ENCODE results near the gene HNMT. TPM values are rescaled to one million over a fixed set of nuclear protein-coding genes. Genes with fewer than 3 reads are reported as not detected.
"Not testable (repeated sequence)": the region's sequence is repeated elsewhere in the genome, so short reads cannot be mapped to it uniquely, and the experiment has no call there.

Gene HNMT
- total RNA-seq, result 10 to 100 TPM; 37.5 to 68.3 TPM
- long read RNA-seq, donor 1, transcript HNMT-202 (6 exons, 3,295 nt), result major isoform, 5 of 11 reads
- long read RNA-seq, donor 1, partial matches to known transcripts, result 1 of 11 reads
- long read RNA-seq, donor 1, other reads (novel, unspliced or antisense), result 4 of 11 reads
- long read RNA-seq, donor 2, transcript HNMT-202 (6 exons, 3,295 nt), result major isoform, 38 of 47 reads
- long read RNA-seq, donor 2, partial matches to known transcripts, result 0 of 47 reads
- long read RNA-seq, donor 2, other reads (novel, unspliced or antisense), result 8 of 47 reads

DNA sequence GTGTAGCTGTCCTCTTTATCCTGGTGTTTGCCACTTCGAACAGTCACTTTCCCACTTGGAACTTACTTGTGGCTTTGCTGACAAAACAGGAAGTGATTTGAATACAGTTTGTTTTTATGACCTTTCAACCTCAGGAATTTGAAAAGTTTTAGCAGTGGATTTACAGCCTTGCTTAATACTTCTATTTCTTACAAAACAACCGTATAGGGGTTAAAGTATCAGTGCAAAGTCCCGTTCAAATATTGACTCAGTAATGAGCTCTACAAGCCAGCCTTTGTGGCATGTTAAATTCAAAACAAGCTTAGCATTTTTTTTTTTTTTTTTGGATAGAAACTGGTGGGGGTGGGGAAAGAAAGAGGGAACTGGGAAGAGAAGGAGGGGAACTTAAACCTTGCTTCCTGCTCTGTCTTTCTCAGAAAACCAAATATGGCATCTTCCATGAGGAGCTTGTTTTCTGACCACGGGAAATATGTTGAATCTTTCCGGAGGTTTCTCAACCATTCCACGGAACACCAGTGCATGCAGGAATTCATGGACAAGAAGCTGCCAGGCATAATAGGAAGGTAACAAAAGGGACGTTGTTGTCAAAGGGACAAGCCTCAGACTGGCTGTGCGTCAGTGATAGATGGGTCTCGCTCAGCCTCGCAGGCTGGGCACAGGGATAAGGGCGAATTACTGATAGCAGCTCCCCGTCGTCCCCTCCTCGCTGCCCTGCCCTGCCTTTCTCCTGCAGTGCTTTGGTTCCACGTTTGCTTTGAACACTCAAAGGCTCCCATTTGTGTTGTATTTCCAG lies at the start of gene HNMT:
HNMT (plus strand) TSS at position 408 of the 793 bp plus-strand sequence; CDS start at position 427, 19 bp downstream.
- intact Hi-C loops (cut with DNase I), result no loop called here
- DNase-seq (ENCODE audit: low spot score), result no peak

- intact Hi-C loops (cut with DNase I), result no loop called here
Observed at GRCh38 chr2:137921105-137921880, 43.0 kb upstream of the HNMT start.

DNA sequence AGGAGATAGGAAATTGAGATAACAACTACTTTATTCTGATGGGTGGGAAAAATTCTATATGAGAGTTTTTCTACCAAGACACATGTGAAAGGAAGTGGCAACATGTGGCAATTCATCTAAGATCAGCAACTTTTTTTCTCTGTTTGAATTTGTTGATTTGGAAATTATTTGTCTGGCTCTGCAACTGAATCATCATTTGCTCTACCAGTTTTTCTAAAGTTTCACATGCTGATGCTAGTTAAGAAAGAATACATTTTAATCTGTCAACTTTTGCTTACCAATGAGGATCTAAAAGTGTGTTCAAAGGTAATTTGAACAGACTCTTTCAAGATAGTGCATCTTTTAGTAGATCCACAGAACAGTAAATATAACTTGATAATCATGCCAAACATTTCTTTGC lies 42.1 kb upstream of the HNMT start:
- DNase-seq (ENCODE audit: low spot score); intact Hi-C loops (cut with DNase I): not testable (repeated sequence)

More at GRCh38 chr2:137921105-137921880, 43.0 kb upstream of the HNMT start:
- no peak for DNase-seq (ENCODE audit: low spot score)

GRCh38 chr2:137924019-137924418 lies 40.3 kb upstream of the HNMT start:
- intact Hi-C loops (cut with DNase I), result no loop called here
- DNase-seq (ENCODE audit: low spot score), result no peak

DNA sequence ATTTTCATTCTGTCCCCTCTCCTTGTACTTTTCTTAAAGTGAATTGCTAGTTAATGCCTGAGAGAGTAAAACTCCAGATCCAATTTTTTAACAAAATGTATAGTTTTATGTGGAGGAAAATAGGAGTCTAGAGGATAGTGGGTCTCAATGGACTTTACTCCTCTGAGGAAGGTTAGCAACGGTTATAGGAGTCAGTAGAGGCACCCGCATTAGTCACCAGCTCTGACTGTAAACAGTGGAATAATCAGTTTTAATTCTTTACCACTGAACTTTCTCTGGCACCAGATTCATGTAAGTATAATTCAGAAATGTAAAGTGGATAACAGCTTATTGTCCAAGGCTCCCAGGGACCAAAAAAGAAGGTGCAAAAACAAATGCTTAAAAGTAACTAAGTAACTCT lies 38.7 kb upstream of the HNMT start:
- intact Hi-C loops (cut with DNase I), result no loop called here
- no peak for DNase-seq (ENCODE audit: low spot score)

DNA sequence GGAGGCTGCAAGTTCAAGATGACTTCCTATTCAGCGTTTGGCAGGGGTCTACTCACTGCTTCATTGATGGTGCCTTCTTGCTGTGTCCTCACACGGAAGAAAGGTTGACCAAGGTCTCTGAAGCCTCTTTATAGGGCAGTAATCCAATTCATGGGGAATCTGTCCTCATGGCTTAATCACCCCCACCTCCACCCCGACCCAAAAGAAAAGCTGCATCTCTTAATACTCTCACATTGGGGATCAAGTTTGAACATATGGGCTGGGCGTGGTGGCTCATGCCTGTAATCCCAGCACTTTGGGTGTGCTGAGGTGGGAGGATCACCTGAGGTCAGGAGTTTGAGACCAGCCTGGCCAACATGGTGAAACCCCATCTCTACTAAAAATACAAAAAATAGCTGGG lies 36.4 kb upstream of the HNMT start:
- no peak for DNase-seq (ENCODE audit: low spot score)
- intact Hi-C loops (cut with DNase I), result no loop called here

- DNase-seq (ENCODE audit: low spot score), result no peak
- intact Hi-C loops (cut with DNase I), result no loop called here
Observed at GRCh38 chr2:137928547-137929518, 35.4 kb upstream of the HNMT start.

GRCh38 chr2:137929519-137929916 lies 34.8 kb upstream of the HNMT start:
- intact Hi-C loops (cut with DNase I), result no loop called here
- DNase-seq (ENCODE audit: low spot score), result no peak

GRCh38 chr2:137930146-137930545 lies 34.1 kb upstream of the HNMT start:
- intact Hi-C loops (cut with DNase I), result no loop called here
- DNase-seq (ENCODE audit: low spot score), result no peak

DNA sequence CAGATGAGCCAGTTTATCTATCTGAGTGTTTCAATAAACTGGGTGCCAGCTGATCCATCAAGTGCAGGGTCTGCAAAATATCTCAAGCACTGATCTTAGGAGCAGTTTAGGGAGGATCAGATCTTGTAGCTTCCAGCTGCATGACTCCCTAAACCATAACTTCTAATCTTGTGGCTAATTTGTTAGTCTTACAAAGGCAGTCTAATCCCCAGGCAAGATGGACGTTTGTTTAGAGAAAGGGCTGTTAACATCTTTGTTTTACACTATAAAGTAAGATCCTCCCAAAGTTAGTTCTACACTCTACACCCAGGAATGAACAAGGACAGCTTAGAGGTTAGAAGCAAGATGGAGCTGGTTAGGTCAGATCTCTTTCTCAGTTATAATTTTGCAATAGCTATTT lies 28.7 kb upstream of the HNMT start:
- intact Hi-C loops (cut with DNase I), result no loop called here
- DNase-seq (ENCODE audit: low spot score), result no peak

- intact Hi-C loops (cut with DNase I), result no loop called here
- no peak for DNase-seq (ENCODE audit: low spot score)
Observed at GRCh38 chr2:137937246-137937645, 27.0 kb upstream of the HNMT start.

- DNase-seq (ENCODE audit: low spot score), result no peak
Observed at GRCh38 chr2:137937778-137938177, 26.5 kb upstream of the HNMT start.

DNA sequence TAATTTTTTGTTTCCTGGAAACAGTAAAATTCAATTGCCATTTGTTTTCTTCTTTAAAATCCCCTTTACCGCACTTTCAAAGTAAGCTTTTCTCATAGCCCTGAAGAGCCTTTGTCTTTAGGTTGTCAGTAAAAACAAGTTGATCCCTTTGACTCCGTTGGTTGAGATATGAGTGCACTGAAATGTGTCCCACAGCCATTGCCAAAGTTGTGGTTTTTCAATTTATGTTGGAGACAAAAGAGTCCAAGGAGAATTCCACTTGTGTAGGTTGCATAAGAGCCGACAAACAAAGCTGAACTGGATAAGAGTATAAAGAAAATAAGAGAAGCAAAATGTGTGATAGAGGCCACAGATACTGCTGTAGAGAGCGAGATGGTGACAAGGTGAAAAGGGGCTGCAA lies 26.1 kb upstream of the HNMT start:
- intact Hi-C loops (cut with DNase I), result no loop called here
- DNase-seq (ENCODE audit: low spot score), result no peak

More at GRCh38 chr2:137937778-137938177, 26.5 kb upstream of the HNMT start:
- intact Hi-C loops (cut with DNase I), result no loop called here

DNA sequence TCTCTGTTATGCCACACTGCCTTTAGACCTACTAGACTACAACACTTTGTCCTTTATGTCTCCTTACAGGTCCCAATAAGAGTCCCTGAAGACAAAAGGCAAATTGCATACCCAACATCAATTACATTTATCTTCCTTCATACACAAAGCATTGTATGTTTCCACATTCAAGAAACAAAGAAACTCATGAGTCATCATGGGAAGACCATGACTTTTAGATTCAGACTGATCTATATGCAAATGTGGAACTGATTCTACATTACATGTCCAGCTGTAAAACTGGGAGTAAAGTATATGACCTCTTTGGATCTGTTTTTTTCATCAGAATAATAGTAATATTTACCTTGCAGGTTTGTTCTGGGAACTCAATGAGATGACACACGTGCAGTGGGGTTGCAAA lies 25.2 kb upstream of the HNMT start:
- no peak for DNase-seq (ENCODE audit: low spot score)
- intact Hi-C loops (cut with DNase I), result no loop called here

DNA sequence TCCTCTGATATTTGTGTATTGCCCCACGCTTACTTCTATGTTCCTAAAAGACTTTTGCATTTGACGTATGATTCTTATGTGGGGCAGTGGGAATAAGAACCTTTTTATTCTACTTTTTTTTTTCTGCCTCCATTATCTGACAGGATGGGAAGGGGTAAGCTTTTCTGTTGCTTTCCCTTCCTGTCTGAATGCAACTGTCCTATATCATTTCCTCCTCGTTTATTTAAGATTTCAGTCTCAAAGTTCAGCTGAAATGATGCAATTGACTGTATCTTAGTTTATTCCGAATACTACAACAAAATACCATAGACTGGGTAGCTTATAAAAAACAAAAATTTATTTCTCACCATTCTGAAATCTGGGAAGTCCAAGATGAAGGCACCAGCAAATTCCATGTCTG lies 24.1 kb upstream of the HNMT start:
- intact Hi-C loops (cut with DNase I), result loop anchor here (10.0 kb wide), 2 partner anchors 155 to 435 kb away; no protein-coding TSS in a partner anchor
- no peak for DNase-seq (ENCODE audit: low spot score)

DNA sequence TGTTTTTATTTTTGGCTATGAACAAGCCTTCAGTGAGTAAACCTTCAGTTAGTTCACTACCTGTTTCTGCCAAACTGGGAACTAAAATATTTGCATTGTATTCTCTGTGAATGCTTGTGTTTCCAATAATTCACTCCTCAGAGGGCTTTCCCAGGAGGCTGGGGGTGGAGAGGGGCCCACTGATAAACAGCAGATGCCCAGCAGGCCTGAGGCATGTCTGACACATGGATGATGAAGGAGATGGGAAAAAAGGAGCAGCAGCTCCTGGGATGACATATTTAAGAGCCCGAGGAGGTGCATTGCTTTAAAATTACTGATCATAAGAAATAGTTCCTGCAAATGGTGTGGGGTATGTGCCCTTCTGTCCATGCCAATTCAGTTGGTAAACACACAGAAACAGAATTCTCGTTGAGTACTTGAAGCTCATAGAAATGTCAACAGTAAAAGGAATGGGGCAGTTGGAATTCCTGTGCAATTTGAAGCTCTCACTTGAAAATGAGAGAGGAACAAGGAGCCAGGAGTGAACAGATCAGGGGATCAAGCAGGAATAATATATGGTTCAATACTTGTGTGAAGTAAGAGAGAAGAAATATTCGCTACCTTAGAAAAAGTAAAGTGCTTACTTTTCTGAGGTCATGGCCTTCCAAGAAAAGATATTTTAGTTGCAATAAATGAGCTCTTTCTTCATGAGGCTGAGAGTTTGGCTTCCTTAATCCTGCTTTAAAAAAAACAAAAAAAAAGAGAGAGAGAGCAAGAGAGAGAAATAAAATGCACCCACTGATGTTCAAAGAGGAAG lies 22.0 kb upstream of the HNMT start:
- intact Hi-C loops (cut with DNase I), result loop anchor here (10.0 kb wide), 2 partner anchors 153 to 433 kb away; no protein-coding TSS in a partner anchor
- no peak for DNase-seq (ENCODE audit: low spot score)

GRCh38 chr2:137942833-137943677 lies 21.2 kb upstream of the HNMT start:
- no peak for DNase-seq (ENCODE audit: low spot score)
- intact Hi-C loops (cut with DNase I), result loop anchor here (10.0 kb wide), 2 partner anchors 152 to 432 kb away; no protein-coding TSS in a partner anchor
